Gastrocnemius medialis (tissue), 4 donors: ENCODE measurements around the gene ANO9.

Source experiments
- CTCF ChIP-seq, 5 experiments: fragments of 450-650 bp in 3 of 5; fragments of 200-600 bp in 2 of 5; sonication (generic) in 2 of 5; IDR thresholded peaks in 4 of 5; conservative IDR thresholded peaks in 1 of 5; 1 replicate in 4 of 5; 2 replicates in 1 of 5; pipeline ENCODE4 v1.5.1; 2016 to 2019; ENCODE audit warnings: antibody characterized with exemption in 5 of 5, mild to moderate bottlenecking in 3 of 5, moderate library complexity in 3 of 5
- POLR2A ChIP-seq, 2 donors: fragments of 450-650 bp; IDR thresholded peaks; one replicate each; pipeline ENCODE4 v1.6.1; 2017; ENCODE audit warnings: antibody characterized with exemption in 2 of 2, mild to moderate bottlenecking in 2 of 2, moderate library complexity in 2 of 2

GRCh38 chr11:479311-479710 is 37.5 kb upstream of the ANO9 start:
- TF ChIP-seq POLR2A (IDR thresholded peaks at IDR 0.05): no peak
- TF ChIP-seq CTCF (IDR thresholded peaks at IDR 0.05 in 4 of 5, conservative IDR thresholded peaks at IDR 0.05 in 1 of 5): no peak
